Endodermal cell (in vitro differentiated cells): ENCODE measurements around the gene SRRM4. TPM values are rescaled to one million over a fixed set of nuclear protein-coding genes. Genes with fewer than 3 reads are reported as not detected.

Experiments used
- DNase-seq: peaks from one replicate; pipeline ENCODE4 v3.0.0-alpha.2; 2017
- H3K27ac ChIP-seq: 2 replicates; pipeline ENCODE4 v1.5.1; 2013; ENCODE audit warnings: mild to moderate bottlenecking, low read depth, low read length, moderate library complexity
- H3K27me3 ChIP-seq: 2 replicates; pipeline ENCODE4 v1.6.1; 2013; ENCODE audit warnings: mild to moderate bottlenecking, low read length, moderate library complexity; ENCODE audit not compliant: insufficient read depth, control insufficient read depth, poor library complexity, severe bottlenecking
- H3K36me3 ChIP-seq: 2 replicates; pipeline ENCODE4 v1.7.0; 2013; ENCODE audit warnings: mild to moderate bottlenecking, low read length, moderate library complexity; ENCODE audit not compliant: control insufficient read depth, insufficient read depth
- H3K4me1 ChIP-seq: one replicate; pipeline ENCODE4 v1.7.0; 2013; ENCODE audit warnings: low read length; ENCODE audit not compliant: control insufficient read depth, insufficient read depth
- H3K4me3 ChIP-seq: 2 replicates; pipeline ENCODE4 v1.5.1; 2013; ENCODE audit warnings: mild to moderate bottlenecking, low read length, moderate library complexity
- H3K9ac ChIP-seq: 2 replicates; pipeline ENCODE4 v1.6.1; 2013; ENCODE audit warnings: mild to moderate bottlenecking, low read length, moderate library complexity; ENCODE audit not compliant: poor library complexity, severe bottlenecking; ENCODE audit errors: extremely low read depth
- H3K9me3 ChIP-seq: 2 replicates; pipeline ENCODE4 v1.6.1; 2013; ENCODE audit warnings: mild to moderate bottlenecking, low read length, moderate library complexity; ENCODE audit not compliant: control insufficient read depth
- H3K27ac Mint-ChIP-seq: 2 replicates; pipeline ENCODE4 v1.8.0; 2020; ENCODE audit warnings: mixed read lengths
- H3K27me3 Mint-ChIP-seq: 2 replicates; pipeline ENCODE4 v1.8.0; 2021; ENCODE audit warnings: mild to moderate bottlenecking, mixed read lengths; ENCODE audit not compliant: insufficient read depth
- H3K36me3 Mint-ChIP-seq: 2 replicates; pipeline ENCODE4 v1.8.0; 2020; ENCODE audit warnings: low read depth, mixed read lengths
- H3K4me1 Mint-ChIP-seq: 2 replicates; pipeline ENCODE4 v1.8.0; 2020; ENCODE audit warnings: mixed read lengths
- H3K4me3 Mint-ChIP-seq: 2 replicates; pipeline ENCODE4 v1.8.0; 2020; ENCODE audit warnings: mild to moderate bottlenecking, moderate library complexity, mixed read lengths
- H3K9me3 Mint-ChIP-seq: 2 replicates; pipeline ENCODE4 v1.8.0; 2020; ENCODE audit warnings: mild to moderate bottlenecking, mixed read lengths
- CTCF ChIP-seq: fragments of 200-600 bp; sonication (generic); conservative IDR thresholded peaks from 2 replicates; pipeline ENCODE4 v1.5.0; 2021; ENCODE audit warnings: antibody characterized with exemption, mild to moderate bottlenecking
- WGBS, 2 experiments: methylation state at CpG; one replicate each; pipeline versions ENCODE4 v1.1.5 to v1.1.7; 2013; ENCODE audit warnings: missing lambda C conversion rate in 2 of 2, mixed read lengths in 1 of 2; ENCODE audit not compliant: insufficient coverage in 1 of 2, insufficient read length in 1 of 2; 5-methylcytosine and 5-hydroxymethylcytosine counted together
- total RNA-seq, 2 donors: library from RNA; stranded (reverse); fragmentation: NEBNext Ultra II Directional in 1 of 2; extraction: Animal tissue kit (Norgen Biotek cat#: 25700) in 1 of 2; gene quantifications; 2 replicates in 1 of 2; 3 replicates in 1 of 2; pipeline ENCODE4 v1.2.1, GENCODE V29; 2021

SRRM4 gene
- total RNA-seq, 2 donors from 2014 or later: 0.44 to 0.71 TPM

- Histone ChIP-seq H3K9ac (no peak overlapping the region), H3K4me1 (no peaks in the 10 kb centered on the region), H3K36me3 (no peaks in the 10 kb centered on the region), H3K4me3 (no peak overlapping the region), H3K9me3 (no peaks in the 10 kb centered on the region), H3K27ac (no peak overlapping the region), H3K27me3 (no peaks in the 10 kb centered on the region)
- no peak for DNase-seq
- Mint-ChIP-seq H3K9me3 (no peaks in the 10 kb centered on the region), H3K27me3 (peaks cover 6% of the 10 kb centered on the region), H3K36me3 (no peaks in the 10 kb centered on the region), H3K27ac (no peak overlapping the region), H3K4me1 (peaks cover 13% of the 10 kb centered on the region), H3K4me3 (no peak overlapping the region)
- no peak for TF ChIP-seq CTCF
- WGBS, 2 experiments: 90 to 100% methylated on average over 2 to 7 of the region's 7 CpGs
Observed at GRCh38 chr12:119158402-119158801, 177.1 kb downstream of the SRRM4 start.

- Histone ChIP-seq H3K36me3 (no peaks in the 10 kb centered on the region), H3K27me3 (no peaks in the 10 kb centered on the region), H3K4me3 (no peak overlapping the region), H3K9ac (no peak overlapping the region), H3K4me1 (no peaks in the 10 kb centered on the region), H3K9me3 (no peaks in the 10 kb centered on the region), H3K27ac (no peak overlapping the region)
- no peak for TF ChIP-seq CTCF
- H3K9me3 Mint-ChIP-seq: no peaks in the 10 kb centered on the region
- peaks cover 4% of the 10 kb centered on the region for H3K27me3 Mint-ChIP-seq
- no peak for DNase-seq
- 93 to 100% methylated on average over 1 to 2 of the region's 2 CpGs for WGBS, 2 experiments
- H3K36me3 Mint-ChIP-seq: no peaks in the 10 kb centered on the region
- H3K4me3 Mint-ChIP-seq: no peak overlapping the region
- H3K4me1 Mint-ChIP-seq: peaks cover 10% of the 10 kb centered on the region
- H3K27ac Mint-ChIP-seq: no peak overlapping the region
Observed at GRCh38 chr12:119159844-119160243, 178.5 kb downstream of the SRRM4 start.

- no peak for DNase-seq
- Histone ChIP-seq H3K27me3 (no peaks in the 10 kb centered on the region), H3K4me1 (peaks cover 14% of the 10 kb centered on the region), H3K9me3 (no peaks in the 10 kb centered on the region), H3K36me3 (no peaks in the 10 kb centered on the region), H3K27ac (no peak overlapping the region), H3K9ac (no peak overlapping the region), H3K4me3 (no peak overlapping the region)
- peaks cover 33% of the 10 kb centered on the region for H3K27me3 Mint-ChIP-seq
- H3K4me1 Mint-ChIP-seq: peaks cover 33% of the 10 kb centered on the region
- H3K27ac Mint-ChIP-seq: no peak overlapping the region
- TF ChIP-seq CTCF: no peak
- no peaks in the 10 kb centered on the region for H3K9me3 Mint-ChIP-seq
- H3K4me3 Mint-ChIP-seq: no peak overlapping the region
- 94 to 100% methylated on average over 2 to 3 of the region's 3 CpGs for WGBS, 2 experiments
- H3K36me3 Mint-ChIP-seq: no peaks in the 10 kb centered on the region
Observed at GRCh38 chr12:119167902-119168301, 186.6 kb downstream of the SRRM4 start.
